NCI-H2227 (cell line): ENCODE measurements around the gene ECM2.
"Not testable (repeated sequence)": the region's sequence is repeated elsewhere in the genome, so short reads cannot be mapped to it uniquely, and the experiment has no call there.

ENCODE experiments used
- DNase-seq: peaks from one replicate; lab custom pipeline; 2025; ENCODE audit not compliant: unreplicated experiment; lab: John Stamatoyannopoulos, UW

The ECM2 gene

GRCh38 chr9:92535940-92536850, at the start of gene ECM2:
TSS of gene ECM2 (minus strand) at chr9:92535990. CDS start at chr9:92522866, 13,124 bp downstream.
- no peak for DNase-seq

- no peak for DNase-seq
Measured at GRCh38 chr9:92576175-92576574, 40.4 kb upstream of the ECM2 start.

- not testable (repeated sequence) for DNase-seq
Measured at GRCh38 chr9:92573612-92574011, 37.8 kb upstream of the ECM2 start.

GRCh38 chr9:92571871-92572270, 36.1 kb upstream of the ECM2 start:
- not testable (repeated sequence) for DNase-seq

- no peak for DNase-seq
Measured at GRCh38 chr9:92564982-92565381, 29.2 kb upstream of the ECM2 start.

- no peak for DNase-seq
Measured at GRCh38 chr9:92564504-92564903, 28.7 kb upstream of the ECM2 start.

- DNase-seq: no peak
Measured at GRCh38 chr9:92563116-92564100, 27.6 kb upstream of the ECM2 start.

DNA sequence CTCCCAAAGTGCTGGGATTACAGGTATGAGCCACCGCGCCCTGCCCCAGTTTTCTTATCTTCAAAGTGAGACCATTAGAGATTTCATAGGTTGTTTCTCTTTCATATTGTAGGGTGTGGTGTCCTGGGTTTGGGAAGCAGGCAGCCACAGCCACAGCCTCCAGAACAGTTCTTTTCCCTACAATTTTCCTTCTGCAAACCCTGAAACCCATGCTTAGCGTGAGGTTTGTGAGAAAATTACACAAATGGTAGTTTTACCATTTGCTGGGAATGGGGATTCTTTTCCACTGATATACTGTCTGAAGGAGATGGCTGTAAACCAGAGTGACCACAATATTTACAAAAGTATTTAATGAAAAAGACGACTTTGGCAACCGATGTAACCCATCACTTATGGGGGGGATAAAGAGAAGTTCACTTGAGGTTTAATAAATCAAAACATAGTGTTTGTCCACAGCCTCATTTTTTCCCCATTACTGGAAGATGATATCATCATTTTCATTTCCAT, 26.7 kb upstream of the ECM2 start:
- DNase-seq: no peak

DNA sequence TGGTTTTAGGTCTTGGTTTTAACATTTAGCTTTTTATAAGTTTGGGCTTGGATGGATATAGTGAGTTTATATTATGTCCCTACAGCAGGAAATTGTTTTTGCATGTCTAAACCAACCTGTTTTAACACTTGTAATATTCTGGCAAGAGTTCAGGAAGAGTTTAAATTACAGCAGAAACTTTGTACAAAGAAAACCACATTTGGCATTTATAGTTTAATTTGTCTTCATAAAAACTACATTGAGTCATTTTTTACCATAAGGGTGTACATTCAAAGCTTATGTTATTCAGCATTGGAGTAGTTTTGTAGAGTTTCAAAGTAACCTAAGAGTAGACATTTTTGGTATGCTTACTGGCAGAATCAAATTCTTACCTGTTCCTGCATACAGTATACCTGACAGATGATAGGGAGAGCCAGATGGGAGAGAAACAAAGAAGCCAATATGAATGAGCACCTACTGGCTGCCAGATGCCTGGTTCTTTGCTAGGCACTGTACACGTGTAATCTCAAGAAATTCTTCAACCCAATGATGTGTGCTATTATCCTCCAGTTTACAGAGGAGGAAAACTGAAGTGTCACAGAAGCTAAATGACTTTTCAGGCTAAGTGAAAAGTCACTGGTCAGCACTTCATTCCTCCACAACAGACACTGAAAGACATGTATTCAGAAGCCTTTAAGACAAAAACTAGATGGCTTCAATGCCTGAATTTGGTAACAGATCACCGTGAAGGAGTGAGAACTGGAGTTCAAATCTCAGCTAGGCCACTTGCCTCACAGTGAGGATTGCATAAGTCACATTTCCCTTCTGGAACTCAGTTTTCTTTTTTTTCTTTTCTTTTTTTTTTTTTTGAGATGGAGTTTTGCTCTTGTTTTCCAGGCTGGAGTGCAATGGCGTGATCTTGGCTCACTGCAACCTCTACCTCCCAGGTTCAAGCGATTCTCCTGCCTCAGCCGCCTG, 25.9 kb upstream of the ECM2 start:
- DNase-seq: no peak

GRCh38 chr9:92558612-92559374, 23.0 kb upstream of the ECM2 start:
- DNase-seq: no peak

GRCh38 chr9:92550765-92551164, 15.0 kb upstream of the ECM2 start:
- no peak for DNase-seq

GRCh38 chr9:92547356-92547755, 11.6 kb upstream of the ECM2 start:
- DNase-seq: no peak

- DNase-seq: no peak
Measured at GRCh38 chr9:92545002-92545510, 9.3 kb upstream of the ECM2 start.

DNA sequence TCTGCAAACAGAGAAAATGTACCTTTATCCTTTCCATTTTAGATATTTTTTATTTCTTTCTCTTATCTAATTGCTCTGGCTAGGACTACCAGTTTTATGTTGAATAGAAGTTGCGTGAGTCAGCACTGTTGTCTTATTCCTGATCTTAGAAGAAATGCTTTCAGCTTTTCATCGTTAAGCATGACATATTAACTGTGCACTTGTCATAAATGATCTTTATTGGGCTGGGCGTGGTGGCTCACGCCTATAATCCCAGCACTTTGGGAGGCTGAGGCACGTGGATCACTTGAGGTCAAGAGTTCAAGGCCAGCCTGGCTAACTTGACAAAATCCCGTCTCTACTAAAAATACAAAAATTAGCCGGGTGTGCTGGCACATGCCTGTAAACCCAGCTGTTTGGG, 8.2 kb upstream of the ECM2 start:
- no peak for DNase-seq

DNA sequence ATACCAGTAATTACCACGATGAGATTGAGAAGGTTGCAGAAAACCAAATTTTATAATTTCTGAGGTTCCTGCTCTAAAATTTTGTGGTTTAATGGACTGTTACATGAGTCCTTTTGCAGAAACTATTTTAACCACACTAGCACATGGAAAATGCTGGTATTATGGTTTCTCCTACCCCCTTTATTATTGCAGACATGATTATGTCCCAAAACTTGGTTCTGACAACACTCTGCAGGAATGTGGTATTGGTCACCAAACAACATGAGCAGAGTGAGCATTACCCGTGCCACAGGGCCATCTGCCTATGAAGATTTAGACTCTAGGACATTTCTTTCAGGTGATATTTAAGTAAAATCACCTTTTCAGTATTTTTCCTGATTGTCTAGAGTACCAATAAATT, 2.8 kb upstream of the ECM2 start:
- DNase-seq: no peak

DNA sequence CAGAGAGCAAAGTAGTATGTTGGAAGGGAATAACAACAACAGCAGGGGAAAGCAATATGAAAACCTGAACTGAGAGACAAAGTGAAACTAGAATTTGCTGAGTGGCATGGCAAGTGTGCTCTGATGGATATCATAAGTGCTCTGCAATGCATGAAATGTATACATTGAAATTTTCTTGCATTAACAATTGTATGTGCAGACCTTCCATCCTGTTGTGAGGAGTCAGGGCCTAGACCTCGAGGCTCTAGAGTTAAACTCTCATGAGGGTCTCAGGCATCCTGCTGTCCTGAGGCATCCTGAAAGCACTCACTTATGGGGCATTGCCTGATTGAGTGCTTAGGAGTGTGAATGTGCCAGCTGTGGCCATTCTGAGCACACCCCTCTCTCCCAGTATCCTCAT, 1.1 kb downstream of the ECM2 start:
- DNase-seq: no peak

GRCh38 chr9:92534204-92534603, 1.6 kb downstream of the ECM2 start:
- no peak for DNase-seq

GRCh38 chr9:92530893-92531292, 4.9 kb downstream of the ECM2 start:
- DNase-seq: no peak

DNA sequence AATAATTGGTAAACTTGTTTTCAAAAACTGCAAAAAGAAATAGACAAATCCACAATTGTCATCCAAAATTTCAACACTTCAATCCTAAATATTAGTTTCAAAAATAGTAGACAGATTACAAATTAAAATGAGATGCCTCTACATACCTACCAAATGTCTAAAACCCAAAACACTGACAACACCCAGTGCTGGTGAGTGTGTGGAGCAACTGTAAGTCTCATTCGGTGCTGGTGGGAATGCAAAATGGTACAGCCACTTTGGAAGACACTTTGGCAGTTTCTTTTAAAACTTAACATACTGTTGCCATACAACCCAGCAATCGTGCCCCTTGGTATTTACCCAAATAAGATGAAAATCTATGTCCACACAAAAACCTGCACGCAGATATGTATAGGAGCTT, 6.7 kb downstream of the ECM2 start:
- DNase-seq: no peak

- no peak for DNase-seq
Measured at GRCh38 chr9:92528522-92528849, 7.3 kb downstream of the ECM2 start.
